Mucosa of descending colon (tissue), 3 donors: ENCODE data around the gene PLXNB3. TPM values are rescaled to one million over a fixed set of nuclear protein-coding genes. Genes with fewer than 3 reads are reported as not detected.

Experiments
- ATAC-seq: fragments of 200-7000 bp; cut with Tn5 transposase; one replicate; pipeline ENCODE4 v1.9.1; 2020; ENCODE audit warnings: mild to moderate bottlenecking, moderate library complexity
- DNase-seq, 3 donors: peaks; one replicate each; pipeline ENCODE4 v3.0.0-alpha.2; 2020
- H3K36me3 ChIP-seq: fragments of 200-600 bp; one replicate; pipeline ENCODE4 v1.8.0; 2021; ENCODE audit warnings: low read depth, mild to moderate bottlenecking
- H3K4me1 ChIP-seq: fragments of 200-600 bp; one replicate; pipeline ENCODE4 v1.8.0; 2021; ENCODE audit warnings: low read depth, mild to moderate bottlenecking
- H3K4me3 ChIP-seq: fragments of 200-600 bp; one replicate; pipeline ENCODE4 v1.8.0; 2021; ENCODE audit warnings: mild to moderate bottlenecking
- H3K9me3 ChIP-seq: fragments of 200-600 bp; one replicate; pipeline ENCODE4 v1.8.0; 2021; ENCODE audit warnings: mild to moderate bottlenecking
- CTCF ChIP-seq: fragments of 200-600 bp; IDR thresholded peaks from one replicate; pipeline ENCODE4 v1.8.0; 2022; ENCODE audit warnings: antibody characterized with exemption, mild to moderate bottlenecking
- intact Hi-C, 2 donors: fragments of 100-400 bp; cut with DNase I in 1 of 2; cut with micrococcal nuclease in 1 of 2; formaldehyde crosslinking; loops; one replicate each; pipeline versions ENCODE4 v1.11.0 to v1.11.1; 2022; cut with DNase I, micrococcal nuclease
- total RNA-seq, 3 donors: library from RNA; stranded (reverse); fragmentation: NEBNext Ultra II Directional in 2 of 3; extraction: Animal tissue kit (Norgen Biotek cat#: 25700) in 2 of 3; gene quantifications; one replicate each; pipeline versions ENCODE4 v1.2.1 to v1.2.4, GENCODE V29; 2021 to 2023
- donor health status: DM: no; HTN: no; CAD: no; lungs with moderate emphysema.
- donor health status: DM: no; HTN: no; CAD: no.
- donor health status: DM: no; HTN: yes; CAD: no.

PLXNB3 gene
- total RNA-seq, 3 donors from 2014 or later = 3.0 to 44.9 (median 3.3) TPM

DNA sequence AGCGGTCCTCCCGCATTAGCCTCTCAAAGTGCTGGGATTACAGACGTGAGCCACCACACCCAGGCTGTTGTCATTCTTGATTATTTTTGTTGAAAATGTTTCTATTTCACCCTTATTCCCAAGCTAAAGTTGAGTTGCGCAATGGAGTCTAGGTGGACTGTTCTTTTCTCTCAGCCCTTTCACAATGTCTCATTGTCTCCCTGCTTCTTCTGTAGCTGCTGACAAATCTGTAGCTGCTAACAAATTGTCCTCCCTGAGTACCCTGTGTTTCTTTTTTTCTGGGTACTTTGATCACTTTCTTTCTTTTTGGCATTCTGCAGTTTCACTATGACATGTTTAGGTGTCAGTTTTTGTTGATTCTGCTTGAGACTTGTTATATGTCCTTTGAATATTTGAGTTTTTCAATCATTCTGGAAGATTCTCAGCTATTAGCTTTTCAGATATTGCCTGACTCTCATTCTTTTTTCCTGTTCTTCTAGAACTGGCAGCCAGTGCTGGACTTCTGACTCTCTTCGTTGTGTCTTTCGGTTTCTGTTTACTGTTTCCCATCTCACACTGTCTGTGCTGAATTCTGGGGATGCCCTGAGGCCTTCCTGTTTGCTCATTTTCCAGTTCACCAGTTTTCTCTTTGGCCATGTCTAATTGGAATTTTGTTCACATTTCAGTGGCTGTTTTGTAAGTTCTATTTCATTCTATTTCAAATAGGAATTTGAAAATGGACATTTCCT, 32.8 kb upstream of the PLXNB3 start:
- intact Hi-C loops = no loop called here
- H3K4me1 ChIP-seq = peaks cover 14% of the 10 kb centered on the region
- no peaks in the 10 kb centered on the region for H3K36me3 ChIP-seq
- ATAC-seq = no peak
- TF ChIP-seq CTCF = no peak
- no peak for DNase-seq
- no peaks in the 10 kb centered on the region for H3K9me3 ChIP-seq
- H3K4me3 ChIP-seq = no peak overlapping the region

DNA sequence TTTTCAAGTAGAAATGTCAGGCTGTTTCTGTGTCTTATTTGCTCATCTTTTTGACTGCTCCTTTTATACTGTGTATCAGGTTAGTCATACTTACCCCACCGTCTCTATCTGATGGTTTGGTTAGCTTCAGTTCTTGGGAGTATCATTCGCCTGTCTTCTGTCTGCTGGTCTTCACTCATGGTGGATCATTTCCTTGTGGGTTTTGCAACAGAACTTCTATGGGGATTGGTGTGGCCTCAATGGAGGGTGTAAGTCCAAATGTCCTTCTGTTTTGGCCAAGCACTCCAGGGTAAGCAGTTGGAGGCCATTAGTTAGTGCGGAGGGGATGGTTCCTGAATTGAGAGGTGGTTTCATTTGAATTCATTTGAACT, 32.2 kb upstream of the PLXNB3 start:
- H3K36me3 ChIP-seq = no peaks in the 10 kb centered on the region
- no peak overlapping the region for H3K4me3 ChIP-seq
- intact Hi-C loops = no loop called here
- no peak for ATAC-seq
- no peaks in the 10 kb centered on the region for H3K9me3 ChIP-seq
- TF ChIP-seq CTCF = no peak
- H3K4me1 ChIP-seq = peaks cover 10% of the 10 kb centered on the region
- DNase-seq = no peak

- DNase-seq = no peak
- Histone ChIP-seq H3K36me3 (no peaks in the 10 kb centered on the region), H3K4me1 (peaks cover 8% of the 10 kb centered on the region), H3K4me3 (no peak overlapping the region), H3K9me3 (no peaks in the 10 kb centered on the region)
- intact Hi-C loops = no loop called here
- no peak for TF ChIP-seq CTCF
- no peak for ATAC-seq
These were observed 31.6 kb upstream of the PLXNB3 start for GRCh38 chrX:153732401-153732800.

DNA sequence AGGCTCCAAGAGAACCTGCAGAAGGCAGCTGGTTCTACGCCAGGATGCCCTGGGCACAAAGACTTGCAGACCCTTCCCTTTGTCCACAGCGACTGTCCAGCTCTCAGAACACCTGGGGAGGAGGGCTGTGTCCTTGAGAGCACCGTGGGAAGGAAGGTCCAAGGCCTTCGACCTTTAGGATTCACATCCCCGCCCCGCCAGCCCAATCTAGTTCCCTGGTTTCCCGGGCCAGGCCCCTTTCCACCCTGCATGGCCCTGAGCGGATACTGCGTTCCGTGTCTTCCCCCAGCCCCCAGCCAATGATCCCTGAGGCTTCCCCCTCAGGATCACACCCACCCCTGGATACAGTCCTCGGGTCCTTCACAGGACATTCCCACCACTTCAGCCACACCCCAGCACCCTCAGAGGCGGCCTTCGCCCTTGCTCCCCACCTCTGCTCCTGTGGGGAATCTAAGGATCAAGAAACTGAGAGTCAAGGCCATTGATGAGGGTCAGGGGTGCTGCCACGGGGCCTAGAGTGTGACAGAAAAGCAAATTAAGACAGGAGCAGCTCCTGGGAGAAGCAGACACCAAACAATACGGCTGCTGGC, 30.3 kb upstream of the PLXNB3 start:
- H3K36me3 ChIP-seq = no peaks in the 10 kb centered on the region
- DNase-seq (no peak), ATAC-seq (no peak)
- H3K9me3 ChIP-seq = no peaks in the 10 kb centered on the region
- no peaks in the 10 kb centered on the region for H3K4me1 ChIP-seq
- TF ChIP-seq CTCF = no peak
- H3K4me3 ChIP-seq = no peak overlapping the region
- intact Hi-C loops = no loop called here

GRCh38 chrX:153734871-153735270, 29.2 kb upstream of the PLXNB3 start:
- no peaks in the 10 kb centered on the region for H3K9me3 ChIP-seq
- intact Hi-C loops = no loop called here
- H3K36me3 ChIP-seq = no peaks in the 10 kb centered on the region
- DNase-seq = no peak
- H3K4me1 ChIP-seq = no peaks in the 10 kb centered on the region
- no peak overlapping the region for H3K4me3 ChIP-seq
- no peak for ATAC-seq
- no peak for TF ChIP-seq CTCF
